GM12878 (cell line): ENCODE data around the gene TLX1. TPM values are rescaled to one million over a fixed set of nuclear protein-coding genes. Genes with fewer than 3 reads are reported as not detected.

ENCODE experiments used
- ATAC-seq: fragments of 200-7000 bp; cut with Tn5 transposase; 3 replicates; pipeline ENCODE4 v1.9.1; 2020; ENCODE audit warnings: mild to moderate bottlenecking, moderate library complexity
- BruUV-seq: library from RNA; stranded (reverse); fragments of 400-500 nt; replicated peaks from 2 replicates; lab custom pipeline; 2021; lab: Mats Ljungman, UMichigan
- CTCF ChIA-PET: fragments of 300-600 bp; sonication (Branson Sonifier 250); formaldehyde crosslinking; extraction: SDS; loops from one replicate; lab custom pipeline; 2021; ENCODE audit warnings: inconsistent platforms; lab: Yijun Ruan, JAX
- POLR2A ChIA-PET: fragments of 350-600 bp; formaldehyde crosslinking; extraction: SDS; loops from one replicate; lab custom pipeline; 2021; ENCODE audit warnings: inconsistent platforms; lab: Charles Lee
- RAD21 ChIA-PET: fragments of 300-600 bp; sonication (Branson Sonifier 250); formaldehyde crosslinking; loops from one replicate; lab custom pipeline; 2023; ENCODE audit warnings: antibody characterized with exemption; ENCODE audit not compliant: unreplicated experiment; lab: Charles Lee
- SMC1A ChIA-PET: fragments of 300-600 bp; sonication (Branson Sonifier 250); formaldehyde crosslinking; loops from one replicate; lab custom pipeline; 2023; ENCODE audit not compliant: unreplicated experiment, uncharacterized antibody; lab: Charles Lee
- DNase-seq: peaks from one replicate; pipeline ENCODE4 v3.0.0-alpha.2; 2011; ENCODE audit warnings: low read depth, low spot score
- FAIRE-seq: peaks from 3 replicates; lab custom pipeline; 2011; peaks lifted over from hg19 to GRCh38; lab: Jason Lieb, UNC
- H2AFZ ChIP-seq: 2 replicates; pipeline ENCODE4 v1.6.0; 2011; ENCODE audit warnings: low read depth, low read length, control low read depth; ENCODE audit not compliant: control insufficient read depth
- H3K27ac ChIP-seq: 2 replicates; pipeline ENCODE4 v1.5.1; 2011; ENCODE audit warnings: control low read depth; ENCODE audit not compliant: control insufficient read depth, insufficient read depth
- H3K27me3 ChIP-seq, 2 experiments: replicated peaks in 1 of 2; 2 replicates each; pipeline versions ENCODE4 v1.6.0 to v1.6.1; 2011; ENCODE audit warnings: low read length in 1 of 2; ENCODE audit not compliant: control insufficient read depth in 2 of 2, insufficient read depth in 2 of 2
- H3K36me3 ChIP-seq, 2 experiments: 2 replicates each; pipeline ENCODE4 v1.5.1; 2011; ENCODE audit warnings: low read length in 1 of 2; ENCODE audit not compliant: control insufficient read depth in 2 of 2, insufficient read depth in 2 of 2
- H3K4me1 ChIP-seq: 2 replicates; pipeline ENCODE4 v1.6.1; 2011; ENCODE audit warnings: mild to moderate bottlenecking, low read length, moderate library complexity, mixed read lengths; ENCODE audit not compliant: control insufficient read depth, insufficient read depth
- H3K4me2 ChIP-seq: 2 replicates; pipeline ENCODE4 v1.6.0; 2011; ENCODE audit warnings: control low read depth; ENCODE audit not compliant: control insufficient read depth, insufficient read depth
- H3K4me3 ChIP-seq: fragments of 200-600 bp; sonication (generic); 2 replicates; pipeline ENCODE4 v1.5.1; 2016
- H3K79me2 ChIP-seq: 2 replicates; pipeline ENCODE4 v1.6.0; 2011; ENCODE audit warnings: low read length; ENCODE audit not compliant: control insufficient read depth, insufficient read depth
- H3K9ac ChIP-seq: 2 replicates; pipeline ENCODE4 v1.8.0; 2011; ENCODE audit warnings: low read length, control low read depth, mixed read lengths; ENCODE audit not compliant: control insufficient read depth, insufficient read depth
- H3K9me3 ChIP-seq: replicated peaks from 3 replicates; pipeline ENCODE4 v1.5.1; 2011; ENCODE audit warnings: mild to moderate bottlenecking, low read length; ENCODE audit not compliant: control insufficient read depth, insufficient read depth
- H4K20me1 ChIP-seq: 2 replicates; pipeline ENCODE4 v1.6.0; 2011; ENCODE audit not compliant: control insufficient read depth, insufficient read depth
- ASH2L ChIP-seq: fragments of 300-600, 200-600 bp; sonication (generic); IDR thresholded peaks from 2 replicates; pipeline ENCODE4 v1.6.1; 2017; ENCODE audit warnings: low read depth, mild to moderate bottlenecking, borderline replicate concordance
- BHLHE40 ChIP-seq, 2 experiments: fragments of 450-650 bp in 1 of 2; IDR thresholded peaks; 2 replicates each; pipeline ENCODE4 v1.6.1; 2011 to 2017; ENCODE audit warnings: low read depth in 2 of 2, borderline replicate concordance in 1 of 2, improper control_type of control experiment in 1 of 2, low read length in 1 of 2, mild to moderate bottlenecking in 1 of 2
- CHD1 ChIP-seq: IDR thresholded peaks from 2 replicates; pipeline ENCODE4 v1.6.1; 2012; ENCODE audit warnings: low read depth, low read length, improper control_type of control experiment
- CTCF ChIP-seq, 3 experiments: IDR thresholded peaks in 2 of 3; conservative IDR thresholded peaks in 1 of 3; 2 replicates each; pipeline ENCODE4 v1.5.1; 2011; ENCODE audit warnings: low read depth in 3 of 3, low read length in 3 of 3, mild to moderate bottlenecking in 3 of 3, control low read depth in 2 of 3, moderate library complexity in 2 of 3, inconsistent platforms in 1 of 3, mixed read lengths in 1 of 3; ENCODE audit not compliant: control insufficient read depth in 2 of 3, insufficient read depth in 1 of 3; ENCODE audit errors: extremely low read depth in 1 of 3
- IKZF1 ChIP-seq: fragments of 450-650 bp; conservative IDR thresholded peaks from 2 replicates; pipeline ENCODE4 v1.6.1; 2017; ENCODE audit warnings: antibody characterized with exemption, mild to moderate bottlenecking
- ZNF24 ChIP-seq: fragments of 450-650 bp; IDR thresholded peaks from 2 replicates; pipeline ENCODE4 v1.6.1; 2017; ENCODE audit warnings: antibody characterized with exemption, mild to moderate bottlenecking
- WGBS: methylation state at CpG from one replicate; pipeline ENCODE4 v1.1.6; 2016; ENCODE audit warnings: low lambda C conversion rate; ENCODE audit not compliant: insufficient replicate concordance, insufficient coverage; ENCODE audit errors: missing lambda C conversion rate; 5-methylcytosine and 5-hydroxymethylcytosine counted together
- in situ Hi-C: fragments of 300-500 bp; cut with MboI; formaldehyde crosslinking; loops from 9 replicates; pipeline ENCODE4 v1.14.3; 2018; ENCODE audit warnings: mixed read lengths
- intact Hi-C: fragments of 100-400 bp; cut with micrococcal nuclease; formaldehyde crosslinking; loops from one replicate; pipeline ENCODE4 v1.14.2; 2022; ENCODE audit not compliant: unreplicated experiment
- polyA plus RNA-seq, 11 experiments: library from polyadenylated mRNA; depleted of rRNA in 4 of 11; unstranded in 6 of 11; stranded (reverse) in 5 of 11; fragments of >200 nt; fragmentation: Nextera tagmentation in 4 of 11; fragmentation: Illumina TruSeq in 1 of 11; extraction: Ambion mirVana in 4 of 11; extraction: Trizol in 1 of 11; gene quantifications; 1 replicate in 1 of 11; 2 replicates in 10 of 11; pipeline versions ENCODE4 v1.2.1 to v1.2.3, GENCODE V29; 2011 to 2016; ENCODE audit warnings: inconsistent platforms in 2 of 11, missing spikeins in 2 of 11, low read depth in 1 of 11
- total RNA-seq, 4 experiments: library from RNA; depleted of rRNA in 3 of 4; stranded (reverse); fragments of >200 nt in 3 of 4; fragmentation: Illumina TruSeq in 1 of 4; extraction: Trizol in 1 of 4; gene quantifications; 2 replicates each; pipeline versions ENCODE4 v1.2.1 to v1.2.3, GENCODE V29; 2013 to 2021

The TLX1 gene
- total and polyA plus RNA-seq, 10 of the 15 experiments (the other 5 are each of a cell fraction or from before 2014, with no cell fraction given): not detected

DNA sequence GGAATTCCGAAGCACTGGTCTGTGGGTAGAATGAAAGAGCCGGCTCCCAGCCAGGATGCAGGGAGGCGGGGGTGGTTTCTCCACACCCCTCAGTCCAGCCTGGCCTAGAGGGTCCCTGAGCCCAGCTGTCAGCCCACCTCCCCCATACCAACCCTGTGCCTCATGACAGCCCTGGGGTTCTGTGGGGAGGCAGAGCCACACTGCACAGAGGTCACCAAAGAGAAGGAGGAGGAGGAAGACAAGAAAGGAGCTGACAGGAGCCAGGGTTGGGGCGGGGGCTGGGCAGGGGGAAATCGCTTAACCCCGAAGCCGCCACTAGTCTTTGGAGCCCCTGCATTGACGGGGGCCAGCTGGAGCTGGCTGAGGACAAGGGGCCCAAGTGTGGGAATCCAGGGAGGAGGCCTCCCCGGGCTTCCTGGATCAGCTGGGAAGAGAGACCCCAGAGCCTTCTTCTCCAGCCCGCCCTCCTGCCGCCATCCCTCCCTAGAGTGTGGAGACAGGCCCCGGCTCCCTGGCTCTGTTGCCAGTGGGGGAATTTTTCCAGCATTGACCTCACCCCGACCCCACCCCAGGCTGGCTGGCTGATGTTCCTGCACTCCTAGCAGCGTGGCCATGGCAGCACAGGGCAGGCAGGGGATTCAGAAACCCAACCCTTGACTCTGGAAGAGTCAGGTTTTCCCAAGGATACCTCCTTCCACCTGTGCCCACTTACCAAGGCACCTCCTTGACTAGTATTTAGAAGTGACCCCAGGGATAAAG lies 36.8 kb upstream of the TLX1 start:
- BruUV-seq: no TSS peak
- Histone ChIP-seq H3K4me3 (no peak overlapping the region), H3K27me3 (peaks cover 0 to 1% of the 10 kb centered on the region in 2 experiments; a peak in 3 of 4 replicates)

More for the DNA sequence above, 36.8 kb upstream of the TLX1 start:
- Histone ChIP-seq H3K79me2 (no peaks in the 10 kb centered on the region), H3K4me1 (no peaks in the 10 kb centered on the region), H3K9ac (no peak overlapping the region), H2AFZ (no peak overlapping the region), H3K36me3 (no peaks in the 10 kb centered on the region), H3K9me3 (no peaks in the 10 kb centered on the region), H3K27ac (no peak overlapping the region), H4K20me1 (no peaks in the 10 kb centered on the region), H3K4me2 (no peak overlapping the region)
- DNase-seq (no peak), FAIRE-seq (no peak), ATAC-seq (no peak)
- ChIA-PET CTCF (interaction anchor here (0.7 to 13.8 kb wide), 18 partner anchors 9 to 600 kb away, joined by 3 to 231 read pairs (median 11); partner anchors contain the start of gene KAZALD1), RAD21 (interaction anchor here (1.3 to 7.0 kb wide), 2 partner anchors 46 to 63 kb away, joined by 4 to 93 read pairs; partner anchors contain the start of genes PDZD7 and SFXN3), POLR2A (no interaction called here), SMC1A (interaction anchor here (2.1 to 7.6 kb wide), 2 partner anchors 48 to 51 kb away, joined by 7 to 72 read pairs; no protein-coding TSS in a partner anchor)
- in situ Hi-C loops: no loop called here
- TF ChIP-seq ZNF24 (no peak), BHLHE40 (IDR thresholded peaks at IDR 0.05; ENCODE audit: borderline replicate concordance in 1 of 2, low read depth in 2 of 2, low read length in 1 of 2) (no peak), CTCF (IDR thresholded peaks at IDR 0.05 in 2 of 3, conservative IDR thresholded peaks at IDR 0.05 in 1 of 3; ENCODE audit: control insufficient read depth in 2 of 3, extremely low read depth in 1 of 3, insufficient read depth in 1 of 3, low read depth in 3 of 3, low read length in 3 of 3) (no peak), IKZF1 (no peak), CHD1 (no peak), ASH2L (no peak)
- intact Hi-C loops: no loop called here
- WGBS: 19% methylated on average over 14 of the region's 14 CpGs
